GM19463 (cell line): Measurements from ENCODE around the gene OXCT2.

Experiments
- ATAC-seq: cut with Tn5 transposase; IDR thresholded peaks from one replicate; pipeline ENCODE4 v1.9.1; 2021; ENCODE audit warnings: mild to moderate bottlenecking, moderate library complexity; ENCODE audit not compliant: unreplicated experiment

The OXCT2 gene

GRCh38 chr1:39771022-39771532 is at the start of gene OXCT2:
TSS of gene OXCT2 (minus strand) at chr1:39771348. CDS start at chr1:39771255, 93 bp downstream.
- peak; percentile 42 for ATAC-seq

- ATAC-seq = no peak
Observed at GRCh38 chr1:39819091-39819812, 48.1 kb upstream of the OXCT2 start.

GRCh38 chr1:39818482-39818881 is 47.3 kb upstream of the OXCT2 start:
- no peak for ATAC-seq

GRCh38 chr1:39817091-39817932 is 46.2 kb upstream of the OXCT2 start:
- peak; percentile 87 for ATAC-seq

GRCh38 chr1:39816415-39817090 is 45.4 kb upstream of the OXCT2 start:
- ATAC-seq = peak; percentile 33

GRCh38 chr1:39812913-39813312 is 41.8 kb upstream of the OXCT2 start:
- no peak for ATAC-seq

- ATAC-seq = no peak
Observed at GRCh38 chr1:39808784-39809517, 37.8 kb upstream of the OXCT2 start.

- ATAC-seq = no peak
Observed at GRCh38 chr1:39805385-39805784, 34.2 kb upstream of the OXCT2 start.

GRCh38 chr1:39802496-39803260 is 31.5 kb upstream of the OXCT2 start:
- no peak for ATAC-seq

GRCh38 chr1:39800471-39800835 is 29.3 kb upstream of the OXCT2 start:
- no peak for ATAC-seq

GRCh38 chr1:39799770-39800470 is 28.8 kb upstream of the OXCT2 start:
- peak; percentile 55 for ATAC-seq

GRCh38 chr1:39798859-39799769 is 28.0 kb upstream of the OXCT2 start:
- peak; percentile 92 for ATAC-seq

GRCh38 chr1:39795651-39796050 is 24.5 kb upstream of the OXCT2 start:
- no peak for ATAC-seq

- no peak for ATAC-seq
Observed at GRCh38 chr1:39791838-39792237, 20.7 kb upstream of the OXCT2 start.

- no peak for ATAC-seq
Observed at GRCh38 chr1:39789571-39790110, 18.5 kb upstream of the OXCT2 start.

- peak; percentile 77 for ATAC-seq
Observed at GRCh38 chr1:39788758-39789570, 17.8 kb upstream of the OXCT2 start, which contains the start of gene BMP8B. TSS of gene BMP8B (minus strand) at chr1:39788865. CDS start at chr1:39788485, 380 bp downstream.

GRCh38 chr1:39788426-39788757 is 17.2 kb upstream of the OXCT2 start:
- peak; percentile 13 for ATAC-seq
